ENCODE measurements around the gene KLHL28.

DNA sequence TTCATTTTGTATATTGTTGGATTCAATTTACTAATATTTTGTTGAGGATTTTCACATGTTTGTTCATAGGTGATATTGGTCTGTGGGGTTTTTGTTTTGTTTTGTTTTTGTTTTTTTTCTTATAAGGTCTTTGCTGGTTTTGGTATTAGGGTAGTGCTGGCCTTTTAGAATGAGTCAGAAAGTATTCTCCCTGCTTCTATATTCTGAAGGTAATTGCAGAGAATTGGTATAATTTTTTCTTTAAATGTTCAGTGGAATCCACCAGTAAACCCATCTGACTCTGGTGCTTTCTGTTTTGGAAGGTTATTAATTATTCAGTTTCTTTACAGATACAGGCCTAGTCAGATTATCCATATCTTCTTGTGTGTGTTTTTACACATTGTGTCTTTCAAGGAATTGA lies 9.2 kb upstream of the KLHL28 start:
- TF ChIP-seq, protein P1, sequence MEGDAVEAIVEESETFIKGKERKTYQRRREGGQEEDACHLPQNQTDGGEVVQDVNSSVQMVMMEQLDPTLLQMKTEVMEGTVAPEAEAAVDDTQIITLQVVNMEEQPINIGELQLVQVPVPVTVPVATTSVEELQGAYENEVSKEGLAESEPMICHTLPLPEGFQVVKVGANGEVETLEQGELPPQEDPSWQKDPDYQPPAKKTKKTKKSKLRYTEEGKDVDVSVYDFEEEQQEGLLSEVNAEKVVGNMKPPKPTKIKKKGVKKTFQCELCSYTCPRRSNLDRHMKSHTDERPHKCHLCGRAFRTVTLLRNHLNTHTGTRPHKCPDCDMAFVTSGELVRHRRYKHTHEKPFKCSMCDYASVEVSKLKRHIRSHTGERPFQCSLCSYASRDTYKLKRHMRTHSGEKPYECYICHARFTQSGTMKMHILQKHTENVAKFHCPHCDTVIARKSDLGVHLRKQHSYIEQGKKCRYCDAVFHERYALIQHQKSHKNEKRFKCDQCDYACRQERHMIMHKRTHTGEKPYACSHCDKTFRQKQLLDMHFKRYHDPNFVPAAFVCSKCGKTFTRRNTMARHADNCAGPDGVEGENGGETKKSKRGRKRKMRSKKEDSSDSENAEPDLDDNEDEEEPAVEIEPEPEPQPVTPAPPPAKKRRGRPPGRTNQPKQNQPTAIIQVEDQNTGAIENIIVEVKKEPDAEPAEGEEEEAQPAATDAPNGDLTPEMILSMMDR (IDR thresholded peaks at IDR 0.05): no peak
- TF ChIP-seq POLR2A (IDR thresholded peaks at IDR 0.05): no peak
